GM23248 (cell line): ENCODE data around the gene SYT13. TPM values are rescaled to one million over a fixed set of nuclear protein-coding genes. Genes with fewer than 3 reads are reported as not detected.

Experiments used
- DNase-seq: peaks from one replicate; pipeline ENCODE4 v3.0.0-alpha.2; 2015
- H2AFZ ChIP-seq: fragments of 200-600 bp; sonication (generic); 2 replicates; pipeline ENCODE4 v1.6.1; 2016; ENCODE audit warnings: antibody characterized with exemption
- H3F3A ChIP-seq: fragments of 200-600 bp; sonication (generic); 2 replicates; pipeline ENCODE4 v1.6.1; 2016; ENCODE audit warnings: mild to moderate bottlenecking, antibody characterized with exemption, mixed run types; ENCODE audit not compliant: insufficient read depth
- H3K27ac ChIP-seq: fragments of 200-600 bp; sonication (generic); 2 replicates; pipeline ENCODE4 v1.5.1; 2016; ENCODE audit warnings: mild to moderate bottlenecking
- H3K27me3 ChIP-seq: fragments of 200-600 bp; sonication (generic); replicated peaks from 2 replicates; pipeline ENCODE4 v1.6.1; 2016; ENCODE audit warnings: mild to moderate bottlenecking; ENCODE audit not compliant: insufficient read depth
- H3K36me3 ChIP-seq: fragments of 200-600 bp; sonication (generic); 2 replicates; pipeline ENCODE4 v1.6.1; 2016; ENCODE audit warnings: low read depth, mild to moderate bottlenecking
- H3K4me1 ChIP-seq: fragments of 200-600 bp; sonication (generic); 2 replicates; pipeline ENCODE4 v1.6.1; 2016; ENCODE audit warnings: mild to moderate bottlenecking; ENCODE audit not compliant: insufficient read depth
- H3K4me2 ChIP-seq: fragments of 200-600 bp; sonication (generic); one replicate; pipeline ENCODE4 v1.6.1; 2016; ENCODE audit warnings: mild to moderate bottlenecking; ENCODE audit not compliant: unreplicated experiment
- H3K4me3 ChIP-seq: fragments of 200-600 bp; sonication (generic); 2 replicates; pipeline ENCODE4 v1.5.1; 2016; ENCODE audit warnings: mild to moderate bottlenecking
- H3K79me2 ChIP-seq: fragments of 200-600 bp; sonication (generic); 2 replicates; pipeline ENCODE4 v1.6.1; 2016; ENCODE audit warnings: mild to moderate bottlenecking; ENCODE audit not compliant: insufficient read depth
- H3K9ac ChIP-seq: fragments of 200-600 bp; sonication (generic); 2 replicates; pipeline ENCODE4 v1.6.1; 2016; ENCODE audit warnings: mild to moderate bottlenecking
- H3K9me2 ChIP-seq: fragments of 200-600 bp; sonication (generic); 2 replicates; pipeline ENCODE4 v1.6.1; 2016; ENCODE audit warnings: mixed run types, mild to moderate bottlenecking, moderate library complexity; ENCODE audit not compliant: insufficient read depth
- H3K9me3 ChIP-seq: fragments of 200-600 bp; sonication (generic); one replicate; pipeline ENCODE4 v1.6.1; 2017; ENCODE audit warnings: low read depth
- H4K20me1 ChIP-seq: fragments of 200-600 bp; sonication (generic); 2 replicates; pipeline ENCODE4 v1.6.0; 2016; ENCODE audit not compliant: insufficient read depth
- EZH2 ChIP-seq: fragments of 200-600 bp; sonication (generic); IDR thresholded peaks from 2 replicates; pipeline ENCODE4 v1.6.1; 2018; ENCODE audit warnings: antibody characterized with exemption, mild to moderate bottlenecking; ENCODE audit not compliant: insufficient read depth, poor library complexity, severe bottlenecking
- EZH2phosphoT487 ChIP-seq: fragments of 200-600 bp; sonication (generic); IDR thresholded peaks from 2 replicates; pipeline ENCODE4 v1.6.1; 2018; ENCODE audit warnings: antibody characterized with exemption, moderate library complexity, mild to moderate bottlenecking, low read depth; ENCODE audit not compliant: insufficient read depth
- WGBS, 2 experiments: methylation state at CpG; one replicate each; pipeline ENCODE4 v1.1.6; 2015 to 2017; ENCODE audit warnings: low lambda C conversion rate in 2 of 2, low coverage in 1 of 2; ENCODE audit errors: missing lambda C conversion rate in 2 of 2; 5-methylcytosine and 5-hydroxymethylcytosine counted together
- in situ Hi-C: fragments of 300-500 bp; cut with MboI; formaldehyde crosslinking; loops from 2 replicates; pipeline ENCODE4 v1.15.0; 2020
- polyA plus RNA-seq: library from polyadenylated mRNA; unstranded; fragments of >200 nt; fragmentation: Nextera tagmentation; extraction: Ambion mirVana; gene quantifications from 2 replicates; pipeline ENCODE4 v1.2.1, GENCODE V29; 2016
- total RNA-seq: library from RNA; depleted of rRNA; stranded (reverse); fragments of >200 nt; shearing (Covaris generic); gene quantifications from 2 replicates; pipeline ENCODE4 v1.2.3, GENCODE V29; 2014

SYT13 gene
- total and polyA plus RNA-seq, 2 experiments from 2014 or later, result not detected

DNA sequence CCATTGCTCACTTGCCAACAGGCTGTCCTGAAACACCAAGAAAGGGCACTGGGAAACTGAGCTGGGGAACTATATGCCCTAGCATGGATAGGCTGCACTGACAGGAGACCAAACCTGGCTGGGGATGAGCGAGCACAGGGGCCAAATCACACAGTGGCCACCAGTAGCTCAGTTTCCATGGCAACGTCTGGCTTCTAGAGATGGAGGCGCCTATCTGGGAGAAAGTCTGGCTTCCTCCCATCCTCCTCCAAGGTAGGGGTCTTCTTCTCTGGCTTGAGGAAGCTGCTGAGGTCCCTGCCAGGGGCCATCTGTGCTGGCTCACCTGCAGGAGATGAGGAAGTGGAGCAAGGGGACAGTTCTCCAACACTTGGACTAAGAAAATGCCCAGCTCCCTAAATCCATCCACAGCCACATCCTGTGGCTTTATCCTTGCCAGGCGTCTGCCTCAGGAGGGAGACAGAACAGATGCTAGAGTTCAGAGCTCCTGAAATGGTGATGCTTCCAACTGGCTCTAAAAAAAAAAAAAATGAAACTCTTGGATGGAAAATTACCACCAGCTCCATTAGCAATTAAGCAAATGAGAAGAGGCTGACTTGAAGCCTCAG lies 48.3 kb downstream of the SYT13 start:
- H3K4me2 ChIP-seq, result no peak overlapping the region
- H3K79me2 ChIP-seq, result no peaks in the 10 kb centered on the region
- H3K36me3 ChIP-seq, result no peaks in the 10 kb centered on the region
- 0 to 3% methylated on average over 4 of the region's 4 CpGs for WGBS, 2 experiments
- no peaks in the 10 kb centered on the region for H3K9me2 ChIP-seq
- H4K20me1 ChIP-seq, result no peaks in the 10 kb centered on the region
- H3K27ac ChIP-seq, result no peak overlapping the region
- in situ Hi-C loops, result no loop called here
- no peak overlapping the region for H2AFZ ChIP-seq
- H3K9ac ChIP-seq, result no peak overlapping the region
- no peaks in the 10 kb centered on the region for H3K4me1 ChIP-seq
- no peak overlapping the region for H3K4me3 ChIP-seq
- TF ChIP-seq EZH2, result no peak
- TF ChIP-seq EZH2phosphoT487, result no peak
- no peaks in the 10 kb centered on the region for H3K9me3 ChIP-seq
- DNase-seq, result no peak
- H3K27me3 ChIP-seq, result peaks cover 22% of the 10 kb centered on the region
- no peaks in the 10 kb centered on the region for H3F3A ChIP-seq

DNA sequence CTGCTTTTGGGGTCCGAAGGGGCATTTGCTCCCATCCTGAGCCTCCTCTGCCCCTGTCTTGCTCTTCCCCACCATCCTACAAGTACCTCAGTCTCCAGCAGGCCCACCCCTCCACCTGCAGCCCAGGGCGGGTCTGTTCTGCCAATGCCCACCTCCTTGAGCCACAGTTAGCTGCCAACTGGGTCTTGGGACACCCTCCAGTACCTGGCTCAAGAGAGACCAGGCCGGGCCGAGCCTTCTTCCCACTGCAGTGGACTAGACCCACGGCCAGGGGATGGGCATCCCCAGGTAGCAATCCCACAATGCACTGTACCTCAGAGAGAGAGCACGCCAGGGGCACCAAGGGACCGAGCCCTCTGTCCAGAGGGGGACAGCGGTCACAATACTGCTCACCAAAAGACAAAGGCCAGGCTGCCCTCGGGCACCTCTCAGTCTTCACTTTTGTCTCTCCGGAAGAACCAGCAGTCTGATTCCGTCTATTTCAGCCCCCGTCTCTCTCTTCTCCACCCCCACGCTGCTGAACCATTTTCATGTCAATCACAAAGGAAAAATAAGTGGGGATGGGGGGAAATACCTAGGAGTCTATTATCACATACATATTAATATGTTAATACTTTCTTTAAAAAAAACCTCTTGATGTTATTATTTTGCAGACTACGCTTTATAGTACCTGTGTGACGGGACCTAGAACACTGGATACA lies 51.7 kb downstream of the SYT13 start:
- Histone ChIP-seq H3K79me2 (no peaks in the 10 kb centered on the region), H4K20me1 (no peaks in the 10 kb centered on the region), H3K27ac (no peak overlapping the region), H2AFZ (no peak overlapping the region), H3K4me3 (no peak overlapping the region), H3K36me3 (no peaks in the 10 kb centered on the region), H3K9ac (no peak overlapping the region), H3K9me2 (no peaks in the 10 kb centered on the region), H3F3A (no peaks in the 10 kb centered on the region), H3K27me3 (peaks cover 10% of the 10 kb centered on the region; the same call in 1 of the 2 replicates), H3K4me2 (no peak overlapping the region), H3K9me3 (no peaks in the 10 kb centered on the region), H3K4me1 (no peaks in the 10 kb centered on the region)
- DNase-seq, result no peak
- WGBS, 2 experiments, result 49 to 55% methylated on average over 15 of the region's 15 CpGs
- TF ChIP-seq EZH2phosphoT487 (no peak), EZH2 (no peak)
- in situ Hi-C loops, result no loop called here

DNA sequence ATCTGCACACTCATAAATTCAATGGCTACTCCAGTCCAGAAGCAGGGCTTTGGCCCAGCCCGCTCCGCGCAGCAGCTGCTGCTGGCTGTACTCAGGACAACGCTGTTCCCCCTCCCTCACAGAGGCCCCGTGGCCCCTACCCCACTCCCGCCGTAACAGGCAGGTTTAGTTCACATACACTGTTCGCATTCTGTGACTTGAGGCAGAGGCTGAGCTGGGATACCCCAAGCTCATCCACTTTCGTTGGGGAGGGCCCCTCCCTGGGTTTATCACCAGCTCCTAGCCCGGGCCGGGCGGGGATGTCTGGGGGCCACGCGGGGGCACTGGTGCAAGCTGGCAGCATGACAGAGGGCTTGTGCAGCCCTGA lies 52.4 kb downstream of the SYT13 start:
- H3K9me2 ChIP-seq, result no peaks in the 10 kb centered on the region
- H3K27me3 ChIP-seq, result peaks cover 10% of the 10 kb centered on the region; the same call in 1 of the 2 replicates
- H3K27ac ChIP-seq, result no peak overlapping the region
- H3K36me3 ChIP-seq, result no peaks in the 10 kb centered on the region
- H3K4me2 ChIP-seq, result no peak overlapping the region
- H4K20me1 ChIP-seq, result no peaks in the 10 kb centered on the region
- no peak overlapping the region for H3K9ac ChIP-seq
- DNase-seq, result no peak
- H3F3A ChIP-seq, result no peaks in the 10 kb centered on the region
- no peak for TF ChIP-seq EZH2
- no peak for TF ChIP-seq EZH2phosphoT487
- no peaks in the 10 kb centered on the region for H3K9me3 ChIP-seq
- no peak overlapping the region for H2AFZ ChIP-seq
- no peaks in the 10 kb centered on the region for H3K4me1 ChIP-seq
- no peaks in the 10 kb centered on the region for H3K79me2 ChIP-seq
- 58 to 60% methylated on average over 12 to 14 of the region's 14 CpGs for WGBS, 2 experiments
- H3K4me3 ChIP-seq, result no peak overlapping the region
- in situ Hi-C loops, result no loop called here

DNA sequence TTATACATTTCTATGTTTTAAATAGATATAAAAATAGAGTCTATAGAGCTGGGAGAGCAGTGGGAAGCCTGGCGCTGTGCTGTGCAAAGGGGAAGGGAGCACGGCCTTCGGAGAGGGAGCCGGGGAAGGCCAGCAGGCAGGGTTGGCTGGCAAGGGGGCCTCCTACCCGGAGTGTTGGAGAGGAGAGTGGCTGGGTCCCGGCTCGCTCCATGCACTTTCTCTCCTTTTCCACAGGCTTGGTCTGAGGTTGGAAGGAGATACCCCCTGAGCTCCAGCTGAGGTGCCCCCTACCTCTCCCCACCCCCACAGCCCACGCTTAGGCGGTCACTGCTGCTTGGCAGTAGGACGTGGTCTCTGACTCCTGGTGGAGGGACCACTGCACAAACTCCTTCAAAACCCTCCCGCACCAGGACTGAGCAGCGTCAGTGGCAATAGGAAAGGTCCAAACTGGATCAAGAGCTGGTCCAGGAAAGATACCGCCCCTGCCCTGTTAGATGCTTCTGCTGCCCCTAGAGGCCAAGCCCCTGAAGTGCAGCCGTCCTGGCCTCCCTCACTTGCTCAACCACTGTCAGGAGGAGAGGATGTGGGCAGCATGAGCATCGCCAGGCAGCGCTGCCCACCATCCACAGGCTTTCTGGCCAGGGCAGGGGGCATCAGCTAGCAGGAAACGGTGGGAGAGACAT lies 52.9 kb downstream of the SYT13 start:
- H3K4me3 ChIP-seq, result no peak overlapping the region
- H3K36me3 ChIP-seq, result no peaks in the 10 kb centered on the region
- no peaks in the 10 kb centered on the region for H3F3A ChIP-seq
- no peak overlapping the region for H3K9ac ChIP-seq
- H3K4me2 ChIP-seq, result no peak overlapping the region
- no peak overlapping the region for H3K27ac ChIP-seq
- in situ Hi-C loops, result no loop called here
- DNase-seq, result peak; percentile 68
- H3K27me3 ChIP-seq, result peaks cover 10% of the 10 kb centered on the region; the same call in 1 of the 2 replicates
- WGBS, 2 experiments, result 54 to 63% methylated on average over 16 to 17 of the region's 17 CpGs
- H3K79me2 ChIP-seq, result no peaks in the 10 kb centered on the region
- no peaks in the 10 kb centered on the region for H3K4me1 ChIP-seq
- no peaks in the 10 kb centered on the region for H4K20me1 ChIP-seq
- no peaks in the 10 kb centered on the region for H3K9me2 ChIP-seq
- TF ChIP-seq EZH2phosphoT487 (no peak), EZH2 (no peak)
- no peaks in the 10 kb centered on the region for H3K9me3 ChIP-seq
- no peak overlapping the region for H2AFZ ChIP-seq
